K562 (cell line): ENCODE results near the gene LTA4H. TPM values are rescaled to one million over a fixed set of nuclear protein-coding genes. Genes with fewer than 3 reads are reported as not detected.

Source experiments
- DIDO1 ChIP-seq: fragments of 450-650 bp; IDR thresholded peaks from 2 replicates; pipeline ENCODE4 v1.6.1; 2016; ENCODE audit warnings: low read depth, missing biosample characterization, missing genetic modification characterization
- EGR1 ChIP-seq: fragments of 450-650 bp; conservative IDR thresholded peaks from 2 replicates; pipeline ENCODE4 v1.6.1; 2017; ENCODE audit warnings: mild to moderate bottlenecking
- FOXP1 ChIP-seq: sonication (generic); formaldehyde crosslinking; IDR thresholded peaks from 2 replicates; pipeline ENCODE4 v1.8.0; 2022; ENCODE audit warnings: mild to moderate bottlenecking, missing genetic modification reagents
- HOXB6 ChIP-seq: fragments of 250-450 bp; sonication (Bioruptor Pico); IDR thresholded peaks from 2 replicates; pipeline ENCODE4 v1.5.1; 2022; ENCODE audit warnings: mild to moderate bottlenecking, borderline replicate concordance
- MAZ ChIP-seq, 2 experiments: fragments of 450-650 bp in 1 of 2; sonication (generic) in 1 of 2; formaldehyde crosslinking; IDR thresholded peaks in 1 of 2; conservative IDR thresholded peaks in 1 of 2; 2 replicates each; pipeline versions ENCODE4 v1.4.0 to v1.5.0; 2020; ENCODE audit warnings: mild to moderate bottlenecking in 1 of 2, missing genetic modification reagents in 1 of 2
- MNT ChIP-seq, 2 experiments: fragments of 450-650 bp; conservative IDR thresholded peaks; 2 replicates each; pipeline ENCODE4 v1.6.1; 2017; ENCODE audit warnings: mild to moderate bottlenecking in 2 of 2, moderate library complexity in 2 of 2
- RB1 ChIP-seq: fragments of 450-650 bp; IDR thresholded peaks from 2 replicates; pipeline ENCODE4 v1.6.1; 2017; ENCODE audit warnings: low read depth, mild to moderate bottlenecking
- RFX5 ChIP-seq: IDR thresholded peaks from 2 replicates; pipeline ENCODE4 v1.6.1; 2011; ENCODE audit warnings: low read depth, mild to moderate bottlenecking, improper control_type of control experiment, low read length
- SRSF3 ChIP-seq: fragments of 200-400 bp; formaldehyde crosslinking; IDR thresholded peaks from 2 replicates; pipeline ENCODE4 v1.6.1; 2016; ENCODE audit warnings: mild to moderate bottlenecking, low read length, moderate library complexity; ENCODE audit not compliant: insufficient read depth
- TCF7 ChIP-seq: sonication (generic); IDR thresholded peaks from 2 replicates; pipeline ENCODE4 v1.6.1; 2016; ENCODE audit warnings: antibody characterized with exemption, borderline replicate concordance
- WHSC1 ChIP-seq: IDR thresholded peaks from one replicate; pipeline ENCODE4 v1.6.1; 2012; ENCODE audit warnings: low read length, control low read depth, inconsistent platforms
- ZBTB26 ChIP-seq: fragments of 450-650 bp; formaldehyde crosslinking; IDR thresholded peaks from 2 replicates; pipeline ENCODE4 v1.4.0; 2022; ENCODE audit warnings: missing genetic modification characterization
- ZNF174 ChIP-seq: fragments of 250-450 bp; sonication (Bioruptor Pico); IDR thresholded peaks from 2 replicates; pipeline ENCODE4 v1.4.0; 2020; ENCODE audit warnings: mild to moderate bottlenecking
- ZNF584 ChIP-seq: fragments of 200-800 bp; sonication (Bioruptor generic); IDR thresholded peaks from 2 replicates; pipeline ENCODE4 v1.6.1; 2016; ENCODE audit warnings: low read depth, mild to moderate bottlenecking, missing genetic modification characterization, missing compliant biosample characterization
- ZNF589 ChIP-seq: fragments of 200-800 bp; sonication (Bioruptor generic); IDR thresholded peaks from 2 replicates; pipeline ENCODE4 v1.6.1; 2016; ENCODE audit warnings: low read depth, missing genetic modification characterization, missing compliant biosample characterization
- polyA plus RNA-seq, 8 experiments: library from polyadenylated mRNA; depleted of rRNA in 4 of 8; stranded (reverse) in 5 of 8; unstranded in 3 of 8; fragments of >200 nt; fragmentation: Nextera tagmentation in 2 of 8; fragmentation: Illumina TruSeq in 1 of 8; extraction: Ambion mirVana in 2 of 8; extraction: Trizol in 1 of 8; gene quantifications; 2 replicates each; pipeline versions ENCODE4 v1.2.1 to v1.2.3, GENCODE V29; 2011 to 2014; ENCODE audit warnings: inconsistent platforms in 1 of 8, missing spikeins in 1 of 8
- total RNA-seq, 7 experiments: library from RNA; depleted of rRNA in 6 of 7; stranded (reverse); fragments of >200 nt in 6 of 7; fragmentation: Illumina TruSeq in 2 of 7; extraction: Trizol in 2 of 7; gene quantifications; 2 replicates each; pipeline versions ENCODE4 v1.2.1 to v1.2.3, GENCODE V29; 2011 to 2021; ENCODE audit warnings: low replicate concordance in 1 of 7
- TF ChIP-seq, protein P1 (sequence below): IDR thresholded peaks from 2 replicates; pipeline ENCODE4 v1.6.1; 2016; ENCODE audit warnings: missing genetic modification characterization, missing compliant biosample characterization
- TF ChIP-seq, protein P2 (sequence below): IDR thresholded peaks from 2 replicates; pipeline ENCODE4 v1.6.1; 2014; ENCODE audit warnings: antibody characterized with exemption
- TF ChIP-seq, protein P3 (sequence below): sonication (generic); formaldehyde crosslinking; IDR thresholded peaks from 2 replicates; pipeline ENCODE4 v1.4.0; 2020; ENCODE audit warnings: mild to moderate bottlenecking, missing genetic modification reagents

LTA4H gene
- total and polyA plus RNA-seq, 9 of the 15 experiments (the other 6 are each of a cell fraction or from before 2014, with no cell fraction given): 25.2 to 58.1 (median 40.5) TPM

DNA sequence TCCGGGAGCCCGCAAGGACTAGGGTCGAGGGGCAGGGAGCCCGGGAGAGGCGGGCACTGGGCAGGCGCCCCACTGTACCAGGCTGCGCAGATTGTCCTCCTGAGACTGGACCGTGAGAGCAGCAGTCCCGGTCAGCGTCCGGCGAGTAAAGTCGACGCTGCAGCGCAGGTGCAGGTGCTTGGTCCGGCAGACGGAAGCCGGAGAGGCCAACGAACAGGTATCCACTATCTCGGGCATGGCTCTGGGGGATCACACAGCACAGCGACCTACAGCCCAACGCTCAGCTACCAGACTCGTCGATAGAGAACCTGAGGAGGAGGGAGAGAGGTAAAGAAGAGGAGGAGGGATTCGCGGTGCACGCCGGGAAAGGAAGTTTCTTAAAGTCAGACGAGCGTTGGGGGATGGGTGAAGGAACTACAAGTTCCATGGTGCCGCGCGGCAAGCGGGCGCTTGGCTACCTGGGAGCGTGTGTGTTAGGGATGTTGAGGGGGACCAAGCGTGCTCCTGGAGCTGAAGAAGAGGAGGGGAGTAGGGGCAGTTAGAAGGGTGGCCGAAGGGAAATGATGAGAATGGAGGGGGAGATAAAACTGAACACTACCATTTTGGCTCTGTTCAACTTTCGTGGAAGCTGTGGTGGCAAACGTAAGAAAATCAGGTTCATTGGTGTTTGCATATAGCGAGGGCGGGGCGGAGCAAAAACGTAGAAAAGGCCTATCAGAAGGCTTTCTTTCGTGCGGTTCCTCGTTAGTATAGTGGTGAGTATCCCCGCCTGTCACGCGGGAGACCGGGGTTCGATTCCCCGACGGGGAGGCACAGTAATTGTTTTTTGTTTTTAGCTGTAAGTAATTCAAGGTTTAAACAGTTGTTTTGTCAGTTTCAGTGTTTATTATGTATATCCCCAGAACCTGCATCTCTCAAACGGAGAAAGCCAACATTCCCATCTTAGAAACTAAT, at the start of gene LTA4H (continued):
- TF ChIP-seq, protein P1, sequence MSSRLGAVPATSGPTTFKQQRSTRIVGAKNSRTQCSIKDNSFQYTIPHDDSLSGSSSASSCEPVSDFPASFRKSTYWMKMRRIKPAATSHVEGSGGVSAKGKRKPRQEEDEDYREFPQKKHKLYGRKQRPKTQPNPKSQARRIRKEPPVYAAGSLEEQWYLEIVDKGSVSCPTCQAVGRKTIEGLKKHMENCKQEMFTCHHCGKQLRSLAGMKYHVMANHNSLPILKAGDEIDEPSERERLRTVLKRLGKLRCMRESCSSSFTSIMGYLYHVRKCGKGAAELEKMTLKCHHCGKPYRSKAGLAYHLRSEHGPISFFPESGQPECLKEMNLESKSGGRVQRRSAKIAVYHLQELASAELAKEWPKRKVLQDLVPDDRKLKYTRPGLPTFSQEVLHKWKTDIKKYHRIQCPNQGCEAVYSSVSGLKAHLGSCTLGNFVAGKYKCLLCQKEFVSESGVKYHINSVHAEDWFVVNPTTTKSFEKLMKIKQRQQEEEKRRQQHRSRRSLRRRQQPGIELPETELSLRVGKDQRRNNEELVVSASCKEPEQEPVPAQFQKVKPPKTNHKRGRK (tag): no peak
- TF ChIP-seq MNT (conservative IDR thresholded peaks at IDR 0.05) (peak; percentile 68 to 84; a peak in 3 of 4 replicates), EGR1 (peak; percentile 74), ZNF584 (CRISPR knock-in tag) (peak; percentile 87; the same call in 1 of the 2 replicates), ZBTB26 (0 out of 2 replicates have a peak, but pooled peaks have one; percentile 70), ZNF174 (CRISPR knock-in tag) (no peak), ZNF589 (CRISPR knock-in tag) (0 out of 2 replicates have a peak, but pooled peaks have one; percentile 48), RFX5 (peak; percentile 67; the same call in 1 of the 2 replicates), HOXB6 (no peak), TCF7 (no peak), MAZ (CRISPR knock-in tag; conservative IDR thresholded peaks at IDR 0.05 in 1 of 2, IDR thresholded peaks at IDR 0.05 in 1 of 2) (peak; percentile 48 to 67), RB1 (peak; percentile 74), FOXP1 (CRISPR knock-in tag) (no peak), DIDO1 (tag) (peak; percentile 94), SRSF3 (no peak), WHSC1 (no peak)
- TF ChIP-seq, protein P2, sequence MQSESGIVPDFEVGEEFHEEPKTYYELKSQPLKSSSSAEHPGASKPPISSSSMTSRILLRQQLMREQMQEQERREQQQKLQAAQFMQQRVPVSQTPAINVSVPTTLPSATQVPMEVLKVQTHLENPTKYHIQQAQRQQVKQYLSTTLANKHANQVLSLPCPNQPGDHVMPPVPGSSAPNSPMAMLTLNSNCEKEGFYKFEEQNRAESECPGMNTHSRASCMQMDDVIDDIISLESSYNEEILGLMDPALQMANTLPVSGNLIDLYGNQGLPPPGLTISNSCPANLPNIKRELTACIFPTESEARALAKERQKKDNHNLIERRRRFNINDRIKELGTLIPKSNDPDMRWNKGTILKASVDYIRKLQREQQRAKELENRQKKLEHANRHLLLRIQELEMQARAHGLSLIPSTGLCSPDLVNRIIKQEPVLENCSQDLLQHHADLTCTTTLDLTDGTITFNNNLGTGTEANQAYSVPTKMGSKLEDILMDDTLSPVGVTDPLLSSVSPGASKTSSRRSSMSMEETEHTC: no peak
- TF ChIP-seq, protein P3, sequence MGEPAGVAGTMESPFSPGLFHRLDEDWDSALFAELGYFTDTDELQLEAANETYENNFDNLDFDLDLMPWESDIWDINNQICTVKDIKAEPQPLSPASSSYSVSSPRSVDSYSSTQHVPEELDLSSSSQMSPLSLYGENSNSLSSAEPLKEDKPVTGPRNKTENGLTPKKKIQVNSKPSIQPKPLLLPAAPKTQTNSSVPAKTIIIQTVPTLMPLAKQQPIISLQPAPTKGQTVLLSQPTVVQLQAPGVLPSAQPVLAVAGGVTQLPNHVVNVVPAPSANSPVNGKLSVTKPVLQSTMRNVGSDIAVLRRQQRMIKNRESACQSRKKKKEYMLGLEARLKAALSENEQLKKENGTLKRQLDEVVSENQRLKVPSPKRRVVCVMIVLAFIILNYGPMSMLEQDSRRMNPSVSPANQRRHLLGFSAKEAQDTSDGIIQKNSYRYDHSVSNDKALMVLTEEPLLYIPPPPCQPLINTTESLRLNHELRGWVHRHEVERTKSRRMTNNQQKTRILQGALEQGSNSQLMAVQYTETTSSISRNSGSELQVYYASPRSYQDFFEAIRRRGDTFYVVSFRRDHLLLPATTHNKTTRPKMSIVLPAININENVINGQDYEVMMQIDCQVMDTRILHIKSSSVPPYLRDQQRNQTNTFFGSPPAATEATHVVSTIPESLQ (CRISPR knock-in tag): no peak
